CD4-positive, alpha-beta T cell treated with Interleukin-21 for 1 hour (primary cell): ENCODE data around the gene TOM1L2.

Experiments
- DNase-seq: peaks from one replicate; pipeline ENCODE4 v3.0.0-alpha.2; 2020

TOM1L2 gene

GRCh38 chr17:17966399-17966798, 5.8 kb downstream of the TOM1L2 start:
- no peak for DNase-seq

GRCh38 chr17:17965152-17965721, 7.0 kb downstream of the TOM1L2 start:
- no peak for DNase-seq

GRCh38 chr17:17964710-17965109, 7.5 kb downstream of the TOM1L2 start:
- DNase-seq: no peak

GRCh38 chr17:17963694-17964436, 8.3 kb downstream of the TOM1L2 start:
- DNase-seq: no peak

- no peak for DNase-seq
Measured at GRCh38 chr17:17963066-17963465, 9.1 kb downstream of the TOM1L2 start.

GRCh38 chr17:17960500-17961030, 11.6 kb downstream of the TOM1L2 start:
- DNase-seq: no peak

GRCh38 chr17:17959520-17960361, 12.5 kb downstream of the TOM1L2 start:
- peak; percentile 43 for DNase-seq

- DNase-seq: peak; percentile 14
Measured at GRCh38 chr17:17958982-17959381, 13.2 kb downstream of the TOM1L2 start.

GRCh38 chr17:17957584-17957916, 14.7 kb downstream of the TOM1L2 start:
- no peak for DNase-seq

- DNase-seq: peak; percentile 17
Measured at GRCh38 chr17:17955790-17956341, 16.3 kb downstream of the TOM1L2 start.

- DNase-seq: no peak
Measured at GRCh38 chr17:17954079-17954478, 18.1 kb downstream of the TOM1L2 start.

GRCh38 chr17:17952691-17953090, 19.5 kb downstream of the TOM1L2 start:
- DNase-seq: no peak

- DNase-seq: no peak
Measured at GRCh38 chr17:17951524-17951923, 20.7 kb downstream of the TOM1L2 start.

GRCh38 chr17:17950806-17951205, 21.4 kb downstream of the TOM1L2 start:
- DNase-seq: no peak

- no peak for DNase-seq
Measured at GRCh38 chr17:17950347-17950746, 21.9 kb downstream of the TOM1L2 start.

- no peak for DNase-seq
Measured at GRCh38 chr17:17947966-17948365, 24.2 kb downstream of the TOM1L2 start.

- no peak for DNase-seq
Measured at GRCh38 chr17:17947309-17947708, 24.9 kb downstream of the TOM1L2 start.

GRCh38 chr17:17946093-17946492, 26.1 kb downstream of the TOM1L2 start:
- no peak for DNase-seq

- DNase-seq: no peak
Measured at GRCh38 chr17:17944743-17945142, 27.5 kb downstream of the TOM1L2 start.

GRCh38 chr17:17944242-17944641, 28.0 kb downstream of the TOM1L2 start:
- DNase-seq: no peak

- no peak for DNase-seq
Measured at GRCh38 chr17:17943281-17943984, 28.8 kb downstream of the TOM1L2 start.

- DNase-seq: no peak
Measured at GRCh38 chr17:17942846-17943245, 29.4 kb downstream of the TOM1L2 start.

- DNase-seq: no peak
Measured at GRCh38 chr17:17941015-17941414, 31.2 kb downstream of the TOM1L2 start.
